Measurements from ENCODE around the gene MPP1.

The MPP1 gene

DNA sequence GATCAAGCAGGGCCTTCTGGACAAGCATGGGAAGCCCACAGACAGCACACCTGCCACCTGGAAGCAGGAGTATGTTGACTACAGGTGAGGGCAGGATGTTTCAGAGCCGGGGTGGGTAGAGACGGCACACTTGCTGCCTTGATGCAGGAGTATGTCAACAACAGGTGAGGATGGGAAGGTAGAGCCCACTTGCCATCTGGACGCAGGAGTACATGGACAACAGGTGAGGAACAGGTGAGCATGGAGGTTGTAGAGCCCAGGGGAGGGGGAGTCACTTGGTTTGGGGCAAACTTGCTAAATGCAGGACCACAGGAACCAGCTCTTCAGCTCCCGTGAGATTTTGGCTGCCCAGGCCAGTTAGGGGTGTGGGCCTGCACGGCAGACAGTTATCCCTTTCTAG is 30.7 kb downstream of the MPP1 start:
- FAIRE-seq: no peak

- no peak for FAIRE-seq
Measured at GRCh38 chrX:154762537-154763296, 42.6 kb downstream of the MPP1 start, which contains the start of gene DKC1. DKC1 (plus strand) TSS chrX:154762864; CDS start chrX:154762966, 102 bp downstream.

DNA sequence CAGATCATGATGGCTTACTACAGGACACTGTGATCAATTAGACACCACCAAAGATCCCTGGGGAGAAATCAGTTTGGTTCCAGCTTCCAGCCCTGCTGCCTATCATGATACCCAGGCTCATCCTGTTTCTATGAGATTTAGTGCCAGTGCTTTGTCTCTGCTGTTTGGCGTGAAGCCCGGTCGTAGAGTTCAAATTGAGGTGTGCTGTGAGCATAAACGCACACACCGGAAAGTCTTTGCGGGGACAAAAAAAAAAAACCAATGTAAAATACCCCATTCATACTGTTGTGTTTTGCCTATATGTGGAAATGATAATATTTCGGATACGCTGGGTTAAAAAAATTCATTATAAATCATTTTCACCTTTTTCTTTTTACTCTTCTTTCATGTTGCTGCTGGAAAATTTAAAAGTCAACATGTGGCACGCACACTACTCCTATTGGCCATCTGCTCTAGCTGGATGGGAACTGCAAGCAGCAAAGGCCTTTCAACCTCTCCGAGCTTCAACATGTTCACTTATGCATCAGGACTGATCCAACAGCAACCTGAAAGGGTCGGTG is 43.2 kb downstream of the MPP1 start:
- no peak for FAIRE-seq

GRCh38 chrX:154758696-154759095 is 46.6 kb downstream of the MPP1 start:
- FAIRE-seq: no peak

DNA sequence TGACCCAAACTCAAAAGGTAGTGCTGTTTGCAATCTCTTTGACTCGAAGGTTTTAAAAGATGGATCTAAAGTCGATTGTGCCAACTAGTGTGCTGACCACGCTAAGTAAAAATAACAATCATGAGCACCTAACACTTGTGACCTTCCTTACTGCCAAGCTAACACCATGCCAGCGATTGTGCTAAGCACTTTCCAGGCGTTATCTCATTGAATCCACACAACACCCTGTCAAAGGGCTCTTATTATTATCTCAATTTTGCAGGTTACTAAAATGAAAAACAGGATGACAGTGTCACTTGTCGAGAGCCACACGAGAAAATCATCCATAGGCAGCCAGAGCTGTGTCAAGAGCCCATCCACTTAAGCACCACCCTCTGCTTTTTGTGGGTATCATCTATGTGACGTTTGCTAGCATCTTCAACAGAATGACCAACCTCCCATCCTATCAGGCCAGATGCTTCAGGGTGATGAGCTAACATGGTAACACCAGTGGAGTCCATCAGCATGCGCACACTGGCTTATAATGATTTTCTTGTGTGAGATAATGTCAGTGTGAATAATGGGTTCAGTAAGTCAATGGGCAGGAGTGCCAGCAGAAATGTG is 53.5 kb downstream of the MPP1 start:
- no peak for FAIRE-seq

GRCh38 chrX:154751203-154751668 is 54.0 kb downstream of the MPP1 start:
- no peak for FAIRE-seq

DNA sequence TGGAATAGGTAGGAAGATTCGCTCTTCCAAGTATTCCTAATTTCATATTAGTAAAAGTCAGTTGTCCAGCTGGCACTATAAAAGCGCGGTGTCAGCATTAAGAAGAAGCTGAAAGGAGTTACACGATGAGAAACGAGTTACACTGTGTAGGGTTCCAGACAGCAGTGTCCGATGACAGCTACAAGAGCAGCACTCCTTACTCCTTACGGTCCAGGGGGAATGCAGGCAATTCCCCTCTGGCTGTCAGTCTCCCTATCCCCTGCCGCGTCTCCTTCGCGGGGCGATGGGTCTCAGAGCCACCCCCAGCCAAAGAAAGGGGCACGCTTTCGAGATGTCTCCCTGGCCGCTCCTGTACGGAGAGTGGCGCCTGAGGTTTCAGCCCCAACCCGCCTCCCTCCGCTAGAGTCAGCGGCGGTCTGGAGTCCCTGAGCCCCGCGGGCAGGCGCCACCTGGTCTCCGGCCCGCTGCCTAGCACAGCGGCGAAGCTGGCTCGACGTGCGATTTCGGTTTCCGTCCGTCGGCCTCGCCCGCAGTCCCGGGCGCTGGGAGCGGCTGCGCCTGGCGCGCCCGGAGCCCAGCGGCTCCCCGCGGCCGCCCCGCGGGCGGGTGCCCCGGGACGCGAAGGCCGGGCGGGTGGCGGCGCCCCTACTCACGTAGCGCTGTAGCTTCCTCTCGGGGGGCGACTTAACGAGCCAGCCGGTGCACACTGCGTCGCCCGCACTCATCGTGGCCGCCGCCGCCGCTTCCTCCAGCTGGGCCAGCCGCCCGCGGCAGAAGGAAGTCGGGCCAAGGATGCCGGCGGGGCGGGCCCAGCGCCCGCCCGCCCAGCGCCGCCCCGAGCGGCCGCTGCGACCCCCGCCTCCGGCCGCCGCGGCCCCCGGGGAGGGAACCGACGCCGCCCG is 54.7 kb downstream of the MPP1 start, which contains the start of gene GAB3:
GAB3 (minus strand) TSS at position 777 of the 902 bp plus-strand sequence; CDS start at position 725, 52 bp downstream.
- no peak for FAIRE-seq

DNA sequence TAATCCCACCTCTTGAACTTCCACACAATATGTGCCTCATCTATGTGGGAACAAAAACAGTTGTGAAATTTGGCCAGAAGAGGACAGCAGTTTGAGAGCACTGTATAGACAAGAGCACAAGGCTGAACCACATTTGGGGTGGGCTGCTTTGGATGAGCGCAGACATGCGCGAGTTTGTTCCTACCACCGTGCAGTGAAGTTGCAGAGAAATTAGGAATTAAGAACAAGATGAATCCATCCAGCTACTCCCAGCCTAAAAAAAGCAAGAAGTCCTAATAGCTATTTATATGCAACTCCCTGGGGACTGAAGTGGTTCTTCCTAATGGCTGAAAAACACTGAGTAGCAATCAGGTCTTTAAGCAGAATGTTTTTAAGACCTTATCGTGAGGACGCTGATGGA is 55.4 kb downstream of the MPP1 start:
- no peak for FAIRE-seq

DNA sequence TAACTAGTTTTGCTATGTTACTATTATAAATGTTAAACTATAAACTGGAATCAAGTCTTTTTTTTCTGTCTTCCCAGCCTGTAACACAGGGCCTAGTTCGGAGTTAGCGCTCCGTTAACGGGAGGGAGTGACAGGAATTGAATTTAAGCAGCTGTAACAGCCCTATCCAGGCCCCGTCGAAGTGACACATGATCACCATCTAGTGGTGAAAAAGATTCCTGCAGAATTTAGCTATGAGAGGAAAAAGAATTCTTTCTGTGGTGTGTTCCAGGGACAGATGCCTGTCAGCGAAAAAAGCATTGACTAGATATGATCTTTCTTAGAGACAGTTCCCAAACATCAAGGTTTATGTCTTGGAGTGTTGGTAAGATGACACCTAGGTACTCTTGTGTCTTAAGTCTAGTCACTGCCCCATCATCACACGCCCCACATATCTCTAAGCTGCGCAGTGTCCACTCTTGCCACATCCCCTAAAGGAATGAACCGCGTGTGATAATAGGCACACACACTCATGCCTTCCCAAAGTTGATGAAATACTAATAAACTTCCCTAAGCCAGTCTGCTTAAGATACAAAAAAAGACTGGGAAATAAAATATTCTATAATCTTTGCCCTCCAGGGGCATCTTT is 56.5 kb downstream of the MPP1 start:
- FAIRE-seq: peak; percentile 37

- FAIRE-seq: no peak
Measured at GRCh38 chrX:154742613-154743012, 62.7 kb downstream of the MPP1 start.

- FAIRE-seq: no peak
Measured at GRCh38 chrX:154739952-154740465, 65.3 kb downstream of the MPP1 start.

DNA sequence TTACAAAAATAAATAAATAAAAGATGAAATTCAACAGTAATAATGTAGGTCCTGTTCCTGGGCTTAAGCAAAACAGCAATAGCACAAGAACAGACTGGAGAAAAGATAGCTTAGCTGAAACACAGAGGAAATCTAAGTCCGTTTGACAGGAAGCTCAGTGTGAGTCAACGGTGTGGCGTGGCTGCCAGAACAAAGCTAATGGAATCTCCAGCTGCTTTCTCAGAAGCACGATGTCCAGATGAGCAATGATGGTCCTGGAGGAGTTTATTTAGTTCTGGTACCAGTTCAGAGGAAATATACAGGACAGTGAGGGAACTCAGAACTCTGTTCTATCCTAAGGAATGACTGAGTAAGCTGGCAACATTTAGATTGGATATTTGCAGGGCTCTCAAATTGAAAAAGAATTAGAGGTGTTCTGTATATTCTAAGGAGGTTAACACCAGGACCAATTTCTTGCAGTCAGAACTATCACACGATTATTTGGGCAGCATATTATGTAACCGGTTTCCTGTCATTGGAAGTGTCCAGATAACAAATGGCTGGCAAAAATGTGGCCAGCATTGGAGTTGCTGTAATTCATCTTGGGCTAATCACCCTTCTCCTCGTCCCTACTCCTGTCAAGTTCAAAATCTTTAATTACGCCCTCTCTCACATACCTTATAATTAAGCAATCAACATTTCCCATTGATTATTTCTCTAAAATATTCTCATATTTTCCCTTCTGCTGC is 67.1 kb downstream of the MPP1 start:
- FAIRE-seq: no peak

DNA sequence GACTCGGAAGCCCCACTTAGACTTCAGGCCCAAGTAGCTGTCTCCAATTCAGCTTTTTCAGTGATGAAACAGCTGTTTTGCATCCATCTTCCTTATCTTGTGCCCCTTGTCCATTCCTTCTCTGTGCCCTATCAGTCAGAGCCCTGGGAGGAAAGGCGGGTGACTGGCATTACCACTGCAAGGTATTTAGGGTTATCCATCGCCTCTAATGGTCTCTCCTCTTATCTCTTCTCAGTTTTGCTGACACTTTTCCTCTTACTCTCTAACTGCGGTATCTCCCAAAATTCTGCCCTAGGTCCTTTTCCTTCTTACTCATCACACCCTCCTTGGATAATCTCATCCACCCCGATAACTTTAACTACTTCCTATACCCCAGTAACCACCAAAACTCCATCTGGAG is 68.1 kb downstream of the MPP1 start:
- FAIRE-seq: no peak

DNA sequence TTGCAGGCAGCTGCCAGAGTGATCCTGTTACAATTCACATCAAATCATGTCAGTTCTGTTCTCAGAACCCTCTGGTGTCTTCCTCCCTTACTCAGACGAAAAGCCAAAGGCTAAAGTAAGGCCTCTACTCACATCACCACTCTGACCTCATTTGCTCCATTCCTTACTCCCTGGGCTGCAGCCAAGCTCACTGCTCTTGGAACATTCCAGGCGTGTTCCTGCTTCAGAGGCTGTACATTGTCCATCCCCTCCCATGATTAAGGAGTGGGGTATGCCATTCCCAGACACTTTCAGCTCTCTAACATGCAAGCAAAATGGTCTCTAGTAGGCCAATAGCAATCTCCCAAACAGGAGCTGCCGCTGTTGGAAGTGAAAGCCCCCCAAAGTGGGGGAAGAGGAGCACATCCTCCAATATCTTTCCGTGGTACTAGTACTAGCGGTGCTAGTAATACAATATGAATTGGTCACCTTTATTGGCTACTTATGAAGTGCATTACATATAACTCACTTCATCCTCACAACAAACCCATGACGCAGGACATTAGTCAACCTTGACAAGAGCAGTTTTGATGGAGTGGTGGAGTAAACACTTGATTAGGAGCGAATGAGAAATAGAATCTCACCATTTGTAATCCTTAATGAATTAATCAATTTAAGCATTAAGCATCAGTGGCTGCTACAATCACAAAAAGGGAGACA is 69.4 kb downstream of the MPP1 start:
- no peak for FAIRE-seq

- no peak for FAIRE-seq
Measured at GRCh38 chrX:154734061-154734781, 71.1 kb downstream of the MPP1 start.

GRCh38 chrX:154733066-154733425 is 72.2 kb downstream of the MPP1 start:
- FAIRE-seq: no peak

DNA sequence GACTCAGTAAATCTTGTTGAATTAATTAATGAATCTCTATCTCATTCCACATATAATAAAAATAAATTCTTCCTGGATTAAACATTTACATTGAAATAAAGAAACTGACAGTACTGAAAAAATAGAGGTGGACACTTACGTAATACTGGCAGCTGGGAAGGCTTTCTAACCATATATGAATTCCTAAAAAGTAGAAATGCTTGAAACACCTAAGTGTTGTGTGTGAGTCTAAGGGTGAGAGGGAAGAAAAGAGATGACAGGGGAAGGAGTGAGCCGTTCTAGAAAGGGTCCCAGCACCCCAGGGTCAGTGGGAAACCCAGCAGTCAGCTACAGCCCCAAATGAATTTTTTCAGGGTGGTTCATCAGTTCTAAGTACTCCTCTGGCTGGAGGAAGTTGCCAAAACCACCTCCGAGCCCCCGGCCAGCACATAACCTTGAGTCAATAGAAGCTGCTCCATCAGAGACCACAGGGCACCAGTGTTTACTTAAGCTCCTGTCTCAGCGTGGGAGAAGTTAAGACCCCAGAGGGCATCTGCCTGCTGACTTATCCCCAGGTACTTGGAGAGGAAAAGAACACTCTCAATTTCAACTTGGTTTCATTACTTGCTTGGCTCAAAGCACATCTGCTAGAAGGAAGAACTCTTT is 72.7 kb downstream of the MPP1 start:
- FAIRE-seq: no peak

DNA sequence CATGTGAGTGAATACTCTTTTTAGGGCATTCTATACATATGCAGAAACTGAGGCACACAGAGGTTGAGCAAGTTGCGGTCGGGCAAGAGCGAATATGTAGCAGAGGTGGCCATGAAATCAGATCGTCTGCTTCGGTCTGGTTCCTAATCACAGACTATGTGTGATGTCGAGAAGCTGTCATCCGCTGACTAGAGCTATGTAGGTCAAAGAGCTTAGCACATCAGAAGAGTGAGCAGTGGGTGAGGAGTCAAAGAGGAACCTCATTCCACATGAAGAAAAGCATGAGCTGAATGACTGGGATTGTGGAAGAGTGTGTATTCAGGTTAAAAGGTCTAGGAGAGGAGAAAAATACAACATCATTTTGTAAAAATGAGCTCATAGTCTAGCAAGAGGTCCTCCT is 73.4 kb downstream of the MPP1 start:
- FAIRE-seq: no peak

DNA sequence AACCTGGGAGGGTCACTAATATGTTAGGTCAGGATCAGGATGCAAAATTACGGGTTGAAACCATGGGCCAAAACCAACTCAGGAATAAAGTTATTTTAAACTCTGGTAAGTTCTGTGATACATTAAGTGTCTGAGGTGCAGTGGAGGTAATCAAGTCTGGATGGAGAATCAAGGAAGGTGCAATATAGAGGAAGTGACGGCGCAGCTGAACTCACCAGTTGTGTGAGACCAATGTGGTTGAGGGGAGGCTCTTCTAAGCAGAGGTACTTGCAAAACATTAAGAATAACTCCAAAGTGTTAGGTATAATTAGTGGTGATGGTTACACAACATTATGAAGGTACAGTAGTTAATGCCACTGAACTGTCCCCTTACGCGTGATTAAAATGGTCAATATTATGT is 74.1 kb downstream of the MPP1 start:
- no peak for FAIRE-seq
